B cell (primary cell): Measurements from ENCODE around the gene TPK1. TPM values are rescaled to one million over a fixed set of nuclear protein-coding genes. Genes with fewer than 3 reads are reported as not detected.

Experiments used
- ATAC-seq: fragments of 200-7000 bp; cut with Tn5 transposase; one replicate; pipeline ENCODE4 v1.10.0; 2021; ENCODE audit warnings: low read depth, mild to moderate bottlenecking, moderate number of reproducible peaks, moderate library complexity
- CTCF ChIA-PET: fragments of 350-600 bp; sonication (Branson Sonifier 250); formaldehyde crosslinking; loops from one replicate; lab custom pipeline; 2021; ENCODE audit warnings: antibody characterized with exemption, inconsistent platforms; lab: Charles Lee
- POLR2A ChIA-PET: fragments of 350-600 bp; sonication (Branson Sonifier 250); formaldehyde crosslinking; loops from one replicate; lab custom pipeline; 2021; ENCODE audit warnings: antibody characterized with exemption; lab: Charles Lee
- DNase-seq: peaks from one replicate; pipeline ENCODE4 v3.0.0; 2013
- H2AFZ ChIP-seq: 2 replicates; pipeline ENCODE4 v1.6.1; 2012; ENCODE audit warnings: mild to moderate bottlenecking, low read depth, low read length; ENCODE audit not compliant: insufficient read depth, poor library complexity, severe bottlenecking
- H3K27ac ChIP-seq, 2 donors: 1 replicate in 1 of 2; 2 replicates in 1 of 2; pipeline ENCODE4 v1.5.1; 2012 to 2013; ENCODE audit warnings: low read length in 2 of 2, mild to moderate bottlenecking in 2 of 2, moderate library complexity in 1 of 2
- H3K27me3 ChIP-seq, 4 experiments: fragments of 200-600 bp in 1 of 4; sonication (generic) in 1 of 4; replicated peaks in 1 of 4; 1 replicate in 2 of 4; 2 replicates in 2 of 4; pipeline versions ENCODE4 v1.6.1 to v1.7.0; 2013 to 2016; ENCODE audit warnings: low read length in 3 of 4, mild to moderate bottlenecking in 2 of 4, mixed read lengths in 1 of 4, moderate library complexity in 1 of 4; ENCODE audit not compliant: insufficient read depth in 4 of 4, control insufficient read depth in 3 of 4; ENCODE audit errors: control extremely low read depth in 1 of 4
- H3K36me3 ChIP-seq, 2 experiments: replicated peaks in 1 of 2; 1 replicate in 1 of 2; 2 replicates in 1 of 2; pipeline versions ENCODE4 v1.6.1 to v1.7.1; 2013; ENCODE audit warnings: low read length in 1 of 2; ENCODE audit not compliant: insufficient read depth in 2 of 2, control insufficient read depth in 1 of 2; ENCODE audit errors: control extremely low read depth in 1 of 2, extremely low read depth in 1 of 2
- H3K4me1 ChIP-seq, 2 donors: fragments of 200-600 bp in 1 of 2; sonication (generic) in 1 of 2; 1 replicate in 1 of 2; 2 replicates in 1 of 2; pipeline versions ENCODE4 v1.5.1 to v1.6.1; 2013 to 2017; ENCODE audit warnings: low read length in 2 of 2; ENCODE audit not compliant: control insufficient read depth in 2 of 2, insufficient read depth in 2 of 2
- H3K4me2 ChIP-seq: replicated peaks from 2 replicates; pipeline ENCODE3; 2012; ENCODE audit warnings: mild to moderate bottlenecking, low read depth, low read length; ENCODE audit not compliant: poor library complexity, severe bottlenecking
- H3K4me3 ChIP-seq, 5 experiments: fragments of 200-600 bp in 1 of 5; sonication (generic) in 1 of 5; 1 replicate in 3 of 5; 2 replicates in 2 of 5; pipeline versions ENCODE4 v1.5.1 to v1.7.0; 2011 to 2016; ENCODE audit warnings: low read length in 4 of 5, mild to moderate bottlenecking in 4 of 5, low read depth in 2 of 5, control low read depth in 1 of 5, moderate library complexity in 1 of 5; ENCODE audit not compliant: insufficient read depth in 1 of 5; ENCODE audit errors: control extremely low read depth in 1 of 5, extremely low read depth in 1 of 5
- H3K79me2 ChIP-seq: fragments of 200-600 bp; sonication (generic); one replicate; pipeline ENCODE4 v1.6.0; 2016; ENCODE audit warnings: low read length; ENCODE audit not compliant: control insufficient read depth, insufficient read depth
- H3K9ac ChIP-seq: fragments of 200-600 bp; sonication (generic); 2 replicates; pipeline ENCODE4 v1.6.1; 2017; ENCODE audit warnings: mild to moderate bottlenecking, low read length, moderate library complexity
- H3K9me3 ChIP-seq, 3 donors: one replicate each; pipeline versions ENCODE4 v1.6.1 to v1.7.1; 2013; ENCODE audit warnings: low read length in 2 of 3; ENCODE audit not compliant: control insufficient read depth in 2 of 3, insufficient read depth in 1 of 3; ENCODE audit errors: control extremely low read depth in 1 of 3
- H4K20me1 ChIP-seq: 2 replicates; pipeline ENCODE4 v1.6.0; 2012; ENCODE audit warnings: mild to moderate bottlenecking, low read length; ENCODE audit not compliant: insufficient read depth, control insufficient read depth, poor library complexity, severe bottlenecking
- H3K27ac Mint-ChIP-seq: one replicate; pipeline ENCODE4 v1.8.0; 2021; ENCODE audit warnings: mixed read lengths
- H3K27me3 Mint-ChIP-seq: one replicate; pipeline ENCODE4 v1.8.0; 2021; ENCODE audit warnings: mixed read lengths
- H3K4me1 Mint-ChIP-seq: one replicate; pipeline ENCODE4 v1.8.0; 2021; ENCODE audit warnings: mixed read lengths
- H3K4me3 Mint-ChIP-seq: one replicate; pipeline ENCODE4 v1.8.0; 2021; ENCODE audit warnings: mixed read lengths
- H3K9me3 Mint-ChIP-seq: one replicate; pipeline ENCODE4 v1.8.0; 2022; ENCODE audit warnings: mixed read lengths; ENCODE audit not compliant: insufficient read depth
- EZH2 ChIP-seq: IDR thresholded peaks from 2 replicates; pipeline ENCODE4 v1.6.1; 2012; ENCODE audit warnings: borderline replicate concordance, low read depth, mild to moderate bottlenecking, moderate library complexity, low read length; ENCODE audit not compliant: insufficient read depth, poor library complexity, severe bottlenecking
- WGBS: methylation state at CpG from one replicate; pipeline ENCODE4 v1.1.5; 2013; ENCODE audit warnings: missing lambda C conversion rate; ENCODE audit not compliant: insufficient coverage; 5-methylcytosine and 5-hydroxymethylcytosine counted together
- intact Hi-C: fragments of 100-400 bp; cut with micrococcal nuclease; formaldehyde crosslinking; loops from one replicate; pipeline ENCODE4 v1.10.0; 2022
- polyA plus RNA-seq: library from polyadenylated mRNA; depleted of rRNA; stranded (reverse); fragments of >200 nt; gene quantifications from 2 replicates; pipeline ENCODE4 v1.2.3, GENCODE V29; 2012
- total RNA-seq, 2 donors: library from RNA; stranded (reverse); fragments of 120-200 nt in 1 of 2; gene quantifications; 1 replicate in 1 of 2; 2 replicates in 1 of 2; pipeline versions ENCODE4 v1.2.3 to v1.2.4, GENCODE V29; 2013 to 2022
- TF ChIP-seq, protein P1 (sequence below): fragments of 200-600 bp; IDR thresholded peaks from one replicate; pipeline ENCODE4 v1.8.0; 2022; ENCODE audit warnings: antibody characterized with exemption, mild to moderate bottlenecking

The TPK1 gene
- total and polyA plus RNA-seq, 2 donors (not counting 1 experiment from before 2014, with no cell fraction given): 13.7 to 26.4 TPM

DNA sequence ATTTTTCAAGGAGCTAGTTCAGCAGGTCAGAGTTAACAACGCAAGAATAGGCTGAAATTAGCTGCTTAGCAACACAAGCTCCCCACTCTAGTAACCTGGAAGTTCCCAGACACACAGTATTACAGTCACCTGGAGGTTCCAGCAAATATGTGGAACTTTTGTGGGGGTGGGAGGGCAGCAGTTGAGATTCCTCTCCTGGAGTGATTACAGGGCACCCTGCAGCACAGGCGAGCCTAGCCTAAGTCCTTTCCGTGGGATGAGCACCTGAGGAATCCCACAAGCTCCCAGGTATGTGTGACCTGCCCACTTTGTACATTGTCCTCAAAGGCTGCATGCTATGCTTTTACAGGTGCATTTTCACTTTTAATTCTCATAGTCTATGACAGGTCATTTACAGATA is 13.6 kb downstream of the TPK1 start:
- TF ChIP-seq, protein P1, sequence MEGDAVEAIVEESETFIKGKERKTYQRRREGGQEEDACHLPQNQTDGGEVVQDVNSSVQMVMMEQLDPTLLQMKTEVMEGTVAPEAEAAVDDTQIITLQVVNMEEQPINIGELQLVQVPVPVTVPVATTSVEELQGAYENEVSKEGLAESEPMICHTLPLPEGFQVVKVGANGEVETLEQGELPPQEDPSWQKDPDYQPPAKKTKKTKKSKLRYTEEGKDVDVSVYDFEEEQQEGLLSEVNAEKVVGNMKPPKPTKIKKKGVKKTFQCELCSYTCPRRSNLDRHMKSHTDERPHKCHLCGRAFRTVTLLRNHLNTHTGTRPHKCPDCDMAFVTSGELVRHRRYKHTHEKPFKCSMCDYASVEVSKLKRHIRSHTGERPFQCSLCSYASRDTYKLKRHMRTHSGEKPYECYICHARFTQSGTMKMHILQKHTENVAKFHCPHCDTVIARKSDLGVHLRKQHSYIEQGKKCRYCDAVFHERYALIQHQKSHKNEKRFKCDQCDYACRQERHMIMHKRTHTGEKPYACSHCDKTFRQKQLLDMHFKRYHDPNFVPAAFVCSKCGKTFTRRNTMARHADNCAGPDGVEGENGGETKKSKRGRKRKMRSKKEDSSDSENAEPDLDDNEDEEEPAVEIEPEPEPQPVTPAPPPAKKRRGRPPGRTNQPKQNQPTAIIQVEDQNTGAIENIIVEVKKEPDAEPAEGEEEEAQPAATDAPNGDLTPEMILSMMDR: no peak
- no peak for TF ChIP-seq EZH2
- no peak overlapping the region for H3K9ac ChIP-seq
- no peaks in the 10 kb centered on the region for H4K20me1 ChIP-seq
- H3K4me3 ChIP-seq: no peak overlapping the region
- Mint-ChIP-seq H3K27ac (no peak overlapping the region), H3K9me3 (no peaks in the 10 kb centered on the region), H3K4me1 (peaks cover 79% of the 10 kb centered on the region), H3K4me3 (no peak overlapping the region), H3K27me3 (no peaks in the 10 kb centered on the region)
- CTCF ChIA-PET: interaction anchor here (1.4 to 7.1 kb wide), 3 partner anchors 15 to 83 kb away, joined by 4 to 49 read pairs (median 4); partner anchors contain the start of gene TPK1
- H3K4me2 ChIP-seq: no peak overlapping the region
- H2AFZ ChIP-seq: no peak overlapping the region
- WGBS: 89% methylated on average over 2 of the region's 3 CpGs
- no peaks in the 10 kb centered on the region for H3K36me3 ChIP-seq
- peaks cover 44% of the 10 kb centered on the region for H3K79me2 ChIP-seq
- POLR2A ChIA-PET: interaction anchor here (1.6 to 6.1 kb wide), 2 partner anchors 10 to 13 kb away, joined by 3 to 55 read pairs; partner anchors contain the start of gene TPK1
- H3K27me3 ChIP-seq: no peaks in the 10 kb centered on the region
- H3K27ac ChIP-seq: no peak overlapping the region
- no peaks in the 10 kb centered on the region for H3K9me3 ChIP-seq
- intact Hi-C loops: no loop called here
- ATAC-seq: no peak
- H3K4me1 ChIP-seq: peaks cover 51 to 73% of the 10 kb centered on the region in 2 donors
- no peak for DNase-seq

DNA sequence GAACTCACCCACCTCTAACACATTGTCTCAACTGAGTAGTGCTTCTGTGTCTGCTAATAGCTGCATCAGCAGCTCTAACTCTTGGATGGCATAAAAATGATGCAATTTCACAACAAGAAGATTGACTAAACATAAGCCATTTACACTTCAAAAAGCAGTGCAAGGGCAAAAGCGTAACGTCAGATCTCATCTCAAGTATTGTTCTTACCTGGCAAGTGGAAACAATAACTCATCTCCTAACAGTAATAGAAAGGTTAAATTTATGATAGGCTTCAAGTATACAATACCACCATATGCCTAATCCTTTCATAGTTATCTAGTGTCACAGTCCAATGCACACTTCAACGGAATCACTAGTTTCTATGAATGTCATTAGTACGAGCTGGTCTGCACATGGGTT is 14.8 kb downstream of the TPK1 start:
- ATAC-seq (no peak), DNase-seq (no peak)
- Mint-ChIP-seq H3K27ac (peak overlapping the region; percentile 0), H3K9me3 (no peaks in the 10 kb centered on the region), H3K27me3 (no peaks in the 10 kb centered on the region), H3K4me1 (peaks cover 82% of the 10 kb centered on the region), H3K4me3 (peak overlapping the region; percentile 16)
- Histone ChIP-seq H4K20me1 (no peaks in the 10 kb centered on the region), H3K4me1 (peaks cover 52 to 73% of the 10 kb centered on the region in 2 donors), H3K36me3 (no peaks in the 10 kb centered on the region), H3K27ac (no peak overlapping the region), H3K4me3 (no peak overlapping the region), H3K27me3 (no peaks in the 10 kb centered on the region), H3K9ac (no peak overlapping the region), H3K79me2 (peaks cover 44% of the 10 kb centered on the region), H3K9me3 (no peaks in the 10 kb centered on the region), H3K4me2 (no peak overlapping the region), H2AFZ (no peak overlapping the region)
- no CpG with 5 or more reads among the region's 4 CpGs for WGBS
- intact Hi-C loops: loop anchor here (1.0 kb wide), 1 partner anchor 8 kb away; no protein-coding TSS in a partner anchor
- ChIA-PET CTCF (interaction anchor here (1.4 to 7.1 kb wide), 2 partner anchors 16 to 80 kb away, joined by 4 to 49 read pairs; partner anchors contain the start of gene TPK1), POLR2A (interaction anchor here (6.1 kb wide), 1 partner anchor 14 kb away, joined by 55 read pairs; the partner anchor contains the start of gene TPK1)
- no peak for TF ChIP-seq EZH2
- TF ChIP-seq, protein P1: no peak
